ENCODE data around the gene RUBCN.
"Not testable (repeated sequence)": the region's sequence is repeated elsewhere in the genome, so short reads cannot be mapped to it uniquely, and the experiment has no call there.

The RUBCN gene

DNA sequence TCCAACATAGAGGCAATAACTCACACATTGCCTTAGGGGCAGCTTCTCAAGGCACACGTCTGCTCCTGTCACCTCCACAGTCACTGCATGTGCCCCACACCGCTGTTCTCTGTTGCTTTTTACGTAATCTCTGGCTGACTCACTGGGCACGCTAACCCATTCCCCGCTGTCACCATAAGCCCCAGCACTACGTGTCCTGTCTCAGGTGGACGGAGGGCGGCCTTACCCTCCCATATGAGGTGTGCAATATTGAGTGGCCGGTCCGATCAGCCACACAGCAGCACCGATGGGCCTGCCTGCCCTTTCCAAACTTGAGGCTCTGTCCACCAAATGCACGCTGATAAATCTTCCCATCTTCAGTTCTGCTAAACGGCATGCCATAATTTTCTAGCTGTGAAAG is 115.2 kb downstream of the RUBCN start:
- H4K20me1 ChIP-seq (ENCODE audit: insufficient read depth, low read length, poor library complexity, severe bottlenecking); H3K79me2 ChIP-seq (ENCODE audit: insufficient read depth, low read length); H3F3A ChIP-seq (ENCODE audit: low read depth); H3K4me2 ChIP-seq (ENCODE audit: low read depth, low read length, poor library complexity, severe bottlenecking); H3K9me2 ChIP-seq (replicated peaks; ENCODE audit: low read depth, low read length); H3K4me1 ChIP-seq (ENCODE audit: insufficient read depth, low read length, poor library complexity, severe bottlenecking); H2AFZ ChIP-seq (ENCODE audit: low read length); H3K27me3 ChIP-seq (ENCODE audit: insufficient read depth, low read length, poor library complexity, severe bottlenecking); H3K9me3 ChIP-seq (ENCODE audit: insufficient read depth, low read depth, low read length): not testable (repeated sequence)
- peak overlapping the region; percentile 38 for H3K4me3 ChIP-seq (ENCODE audit: low read length, poor library complexity, severe bottlenecking)
- peak overlapping the region; percentile 62 for H3K9ac ChIP-seq (ENCODE audit: low read depth, low read length, poor library complexity, severe bottlenecking)
- H3K36me3 ChIP-seq (ENCODE audit: insufficient read depth, low read length), result peaks cover 18% of the 10 kb centered on the region; the same call in 1 of the 2 replicates
